CD4-positive, alpha-beta T cell treated with Interferon alpha-2 for 1 hour (primary cell): ENCODE results near the gene THBS4.

Experiments
- DNase-seq, 2 donors: peaks; one replicate each; pipeline ENCODE4 v3.0.0-alpha.2; 2020 to 2022

The THBS4 gene

DNA sequence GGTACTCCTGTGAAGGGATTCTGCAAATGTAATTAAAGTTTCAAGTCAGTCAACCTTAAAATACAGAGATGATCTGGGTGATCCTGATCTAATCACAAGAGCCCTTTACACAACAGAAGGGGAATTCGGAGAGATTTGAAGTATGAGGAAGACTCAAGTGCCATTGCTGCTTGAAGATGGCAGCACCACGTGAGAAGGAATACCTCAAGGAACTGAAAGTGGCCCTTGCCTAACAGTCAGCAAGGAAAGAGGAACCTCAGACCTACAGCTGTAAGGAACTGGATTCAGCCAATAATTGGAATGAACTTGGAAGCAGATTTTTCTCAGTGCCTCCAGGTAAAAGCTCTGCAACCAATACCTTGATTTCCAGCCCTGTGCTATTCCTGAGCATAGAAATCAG is 87.4 kb downstream of the THBS4 start:
- peak in 1 of 2 donors; percentile 46 for DNase-seq

DNA sequence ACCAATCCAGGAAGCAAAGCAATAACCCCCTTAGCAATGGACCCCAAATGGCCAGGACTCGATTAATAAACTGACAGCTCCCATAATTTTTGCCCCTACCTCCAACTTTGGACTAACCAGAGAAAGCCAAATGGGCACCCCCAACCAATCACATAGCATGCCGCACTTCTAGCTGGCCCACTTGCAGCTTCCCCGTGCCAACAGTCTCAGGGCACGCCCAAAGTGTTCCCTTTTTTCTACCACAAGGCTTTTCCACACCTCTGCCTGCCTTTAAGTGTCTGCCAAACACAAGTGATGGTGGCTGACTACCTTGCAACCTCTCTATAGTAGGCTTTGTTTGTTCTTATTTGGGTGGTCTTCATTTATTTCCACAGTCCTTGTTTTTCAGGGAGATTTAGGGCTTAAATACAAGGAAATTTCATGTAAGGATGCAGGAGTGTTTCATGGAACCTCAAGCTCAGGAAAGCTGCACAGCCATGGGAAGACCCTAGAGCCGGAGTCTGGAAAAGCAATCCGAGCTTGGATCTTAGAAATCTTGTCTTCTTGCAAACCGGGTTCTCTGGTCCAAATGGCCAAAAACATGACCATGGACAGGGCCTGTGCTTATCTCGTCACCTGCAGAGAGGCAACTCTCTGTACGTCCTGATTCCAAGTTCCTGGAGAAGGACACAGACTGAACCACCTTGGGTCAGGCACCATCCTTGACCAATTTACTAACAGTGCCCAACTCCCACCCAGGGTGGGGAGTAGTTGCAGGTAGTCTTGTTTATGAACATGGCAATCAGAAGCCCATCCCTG is 89.2 kb downstream of the THBS4 start:
- no peak for DNase-seq

DNA sequence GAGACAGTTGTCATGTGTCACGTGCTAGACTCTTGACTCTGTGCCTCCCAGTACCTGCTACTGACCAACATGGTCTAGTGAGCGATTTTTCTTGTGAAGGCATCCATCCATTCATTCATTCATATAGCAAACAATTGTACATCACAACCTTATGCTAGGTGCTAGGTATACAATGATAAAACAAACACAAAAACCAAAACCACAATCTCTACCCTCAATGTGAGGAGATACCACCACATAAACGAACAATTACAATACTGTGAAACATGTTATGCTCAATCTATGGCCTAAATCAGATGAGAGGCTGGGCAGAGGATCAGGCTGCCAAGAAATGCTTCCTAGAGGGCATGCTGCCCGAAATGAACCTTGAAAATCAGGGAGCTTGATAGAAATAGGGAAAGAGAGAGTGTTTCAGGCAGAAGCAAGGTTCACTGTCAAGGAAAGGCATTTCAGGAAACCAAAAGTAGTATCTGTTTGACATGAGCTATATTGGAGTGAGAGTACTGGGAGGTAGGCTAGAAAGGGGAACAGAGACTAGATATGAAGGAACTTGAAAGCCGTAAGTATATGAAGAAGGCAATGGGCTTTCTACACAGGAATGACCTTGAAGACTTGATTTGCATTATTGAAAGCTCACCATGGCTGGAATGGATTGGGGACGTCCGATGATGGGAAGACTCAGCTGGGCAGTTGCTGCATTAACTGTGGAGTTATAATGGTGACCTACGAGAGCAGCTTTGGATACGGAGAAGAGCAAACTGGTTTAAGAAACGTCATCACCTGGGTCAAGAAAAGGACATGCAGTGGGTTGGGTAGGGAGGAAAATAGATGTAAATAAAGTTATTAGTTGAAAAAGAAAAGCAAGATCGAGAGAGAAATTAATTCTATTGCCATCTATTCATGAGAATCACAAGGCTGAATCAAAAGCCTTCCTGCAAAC is 90.1 kb downstream of the THBS4 start:
- DNase-seq = no peak

DNA sequence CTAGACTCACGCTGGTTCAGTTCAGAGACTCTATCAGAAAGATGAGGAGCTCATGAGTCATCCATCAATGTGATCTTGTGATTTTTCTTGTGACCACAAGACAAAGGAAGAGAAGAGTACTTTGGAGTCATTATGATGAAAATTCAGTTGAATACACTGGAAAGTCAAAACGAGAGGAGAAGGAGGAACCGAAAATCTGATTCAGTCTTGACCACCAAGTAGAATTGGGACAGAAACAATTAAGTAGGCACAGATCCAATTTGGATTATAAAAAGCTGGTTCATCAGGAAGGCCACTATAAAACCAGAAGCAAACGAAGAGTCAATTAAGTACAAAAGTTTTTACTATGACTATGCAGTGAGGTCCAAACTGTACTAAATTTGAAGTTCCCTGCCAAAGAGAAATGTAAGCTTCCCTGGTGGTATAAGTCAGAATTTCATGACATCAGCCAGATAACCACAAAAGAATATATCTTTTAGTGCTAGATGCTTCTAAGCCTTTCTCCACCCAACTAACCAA is 90.9 kb downstream of the THBS4 start:
- peak; percentile 21 to 38 for DNase-seq

DNA sequence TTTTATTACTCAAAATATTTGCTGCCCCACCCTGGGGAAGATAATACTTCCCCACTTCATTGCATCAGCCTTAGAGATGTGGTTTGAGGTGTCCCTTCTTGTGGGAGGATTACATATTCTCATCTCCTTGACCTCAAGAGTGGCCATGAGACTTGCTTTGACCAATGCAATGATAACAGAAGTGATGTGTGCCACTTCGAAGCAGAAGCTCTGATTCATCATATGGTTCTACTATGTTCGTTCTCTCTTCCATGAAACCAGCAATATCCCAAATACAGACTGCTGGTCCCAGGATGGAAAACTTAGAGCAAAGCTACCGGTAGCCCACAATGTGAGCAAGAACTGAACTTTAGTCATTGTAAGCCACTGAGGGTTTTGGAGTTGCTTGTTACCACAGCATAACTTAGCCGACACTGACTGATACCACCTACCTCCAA is 92.0 kb downstream of the THBS4 start:
- DNase-seq = peak in 1 of 2 donors; percentile 43

DNA sequence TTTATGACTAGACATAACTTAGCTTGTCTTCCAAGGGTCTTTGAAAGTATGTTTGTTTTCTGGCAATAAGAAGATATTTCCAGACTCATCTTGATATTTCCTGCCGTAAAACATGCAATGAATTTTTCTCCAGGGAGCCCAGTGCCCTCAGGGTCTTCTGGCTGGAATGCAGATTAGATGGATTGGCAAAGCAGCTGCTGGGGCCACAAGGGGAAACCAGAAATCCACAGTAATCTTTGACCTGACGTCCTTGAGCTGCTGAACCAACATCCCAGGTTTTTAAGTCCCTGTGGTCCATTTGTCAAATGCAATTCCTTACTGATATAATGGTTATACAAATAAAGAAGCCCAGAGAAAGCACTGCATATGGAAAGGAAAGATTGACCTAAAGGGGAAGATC is 93.0 kb downstream of the THBS4 start:
- DNase-seq = no peak

DNA sequence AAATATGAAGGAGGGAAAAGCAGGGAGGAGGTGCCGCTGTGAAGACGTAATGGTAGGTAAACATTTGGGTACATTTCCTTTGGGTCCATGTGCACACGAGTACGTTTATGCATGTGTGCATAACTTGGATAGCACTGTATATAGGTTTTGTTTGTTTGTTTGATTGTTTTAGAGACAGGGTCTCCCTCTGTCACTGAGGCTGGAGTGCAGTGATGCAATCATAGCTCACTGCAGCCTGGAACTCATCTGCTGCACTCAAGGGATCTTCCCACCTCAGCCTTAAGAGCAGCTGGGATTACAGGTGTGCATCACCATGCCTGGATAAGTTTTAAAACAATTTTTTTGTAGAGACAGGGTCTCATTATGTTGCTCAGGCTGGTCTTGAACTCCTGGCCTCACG is 94.0 kb downstream of the THBS4 start:
- DNase-seq = no peak
